ENCODE measurements around the gene BPIFB2. TPM values are rescaled to one million over a fixed set of nuclear protein-coding genes. Genes with fewer than 3 reads are reported as not detected.

Gene BPIFB2
- total RNA-seq, 1 donor from 2014 or later, result not detected

GRCh38 chr20:33005132-33005566 lies 2.4 kb upstream of the BPIFB2 start:
- H3K4me3 ChIP-seq (ENCODE audit: low read depth, low read length), result no peak overlapping the region
- TF ChIP-seq, protein P1, sequence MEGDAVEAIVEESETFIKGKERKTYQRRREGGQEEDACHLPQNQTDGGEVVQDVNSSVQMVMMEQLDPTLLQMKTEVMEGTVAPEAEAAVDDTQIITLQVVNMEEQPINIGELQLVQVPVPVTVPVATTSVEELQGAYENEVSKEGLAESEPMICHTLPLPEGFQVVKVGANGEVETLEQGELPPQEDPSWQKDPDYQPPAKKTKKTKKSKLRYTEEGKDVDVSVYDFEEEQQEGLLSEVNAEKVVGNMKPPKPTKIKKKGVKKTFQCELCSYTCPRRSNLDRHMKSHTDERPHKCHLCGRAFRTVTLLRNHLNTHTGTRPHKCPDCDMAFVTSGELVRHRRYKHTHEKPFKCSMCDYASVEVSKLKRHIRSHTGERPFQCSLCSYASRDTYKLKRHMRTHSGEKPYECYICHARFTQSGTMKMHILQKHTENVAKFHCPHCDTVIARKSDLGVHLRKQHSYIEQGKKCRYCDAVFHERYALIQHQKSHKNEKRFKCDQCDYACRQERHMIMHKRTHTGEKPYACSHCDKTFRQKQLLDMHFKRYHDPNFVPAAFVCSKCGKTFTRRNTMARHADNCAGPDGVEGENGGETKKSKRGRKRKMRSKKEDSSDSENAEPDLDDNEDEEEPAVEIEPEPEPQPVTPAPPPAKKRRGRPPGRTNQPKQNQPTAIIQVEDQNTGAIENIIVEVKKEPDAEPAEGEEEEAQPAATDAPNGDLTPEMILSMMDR (conservative IDR thresholded peaks at IDR 0.05; ENCODE audit: low read depth, low read length), result peak; percentile 48
- DNase-seq (ENCODE audit: low read depth), result no peak

GRCh38 chr20:33005908-33006775 lies 1.4 kb upstream of the BPIFB2 start:
- DNase-seq (ENCODE audit: low read depth), result no peak
- H3K4me3 ChIP-seq (ENCODE audit: low read depth, low read length), result no peak overlapping the region
- TF ChIP-seq, protein P1 (conservative IDR thresholded peaks at IDR 0.05; ENCODE audit: low read depth, low read length), result no peak

DNA sequence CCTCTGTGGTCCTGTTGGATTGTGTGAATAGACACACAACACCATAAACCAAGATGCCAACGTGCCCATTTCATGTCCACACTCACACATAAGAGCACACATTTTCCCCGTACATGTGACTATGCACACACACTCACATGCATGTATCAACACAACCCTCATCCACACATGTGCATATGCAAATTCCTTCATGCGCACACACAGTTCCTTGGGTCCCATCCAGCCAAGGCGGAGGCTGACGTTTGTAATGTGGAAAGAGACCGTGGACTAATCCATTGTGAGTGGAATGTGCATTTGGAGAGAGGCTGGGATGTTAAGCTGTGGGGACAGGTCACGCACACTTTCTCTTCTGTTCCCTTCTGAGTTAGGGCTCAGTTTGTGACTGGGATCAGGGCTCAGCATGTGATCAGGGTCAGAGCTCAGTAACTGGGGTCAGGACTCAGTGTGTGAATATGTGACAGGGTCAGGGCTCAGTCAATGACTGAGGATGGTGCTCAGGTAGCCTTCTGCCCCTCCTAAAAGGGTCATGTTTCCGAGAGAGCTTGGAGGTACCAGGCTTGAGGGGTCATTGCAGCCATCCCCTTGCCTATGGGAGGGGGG lies 628 bp upstream of the BPIFB2 start:
- H3K4me3 ChIP-seq (ENCODE audit: low read depth, low read length), result no peak overlapping the region
- DNase-seq (ENCODE audit: low read depth), result no peak
- TF ChIP-seq, protein P1 (conservative IDR thresholded peaks at IDR 0.05; ENCODE audit: low read depth, low read length), result no peak

- DNase-seq (ENCODE audit: low read depth), result no peak
- TF ChIP-seq, protein P1 (conservative IDR thresholded peaks at IDR 0.05; ENCODE audit: low read depth, low read length), result no peak
- no peak overlapping the region for H3K4me3 ChIP-seq (ENCODE audit: low read depth, low read length)
Measured at GRCh38 chr20:33008336-33009213, 1.1 kb downstream of the BPIFB2 start.

DNA sequence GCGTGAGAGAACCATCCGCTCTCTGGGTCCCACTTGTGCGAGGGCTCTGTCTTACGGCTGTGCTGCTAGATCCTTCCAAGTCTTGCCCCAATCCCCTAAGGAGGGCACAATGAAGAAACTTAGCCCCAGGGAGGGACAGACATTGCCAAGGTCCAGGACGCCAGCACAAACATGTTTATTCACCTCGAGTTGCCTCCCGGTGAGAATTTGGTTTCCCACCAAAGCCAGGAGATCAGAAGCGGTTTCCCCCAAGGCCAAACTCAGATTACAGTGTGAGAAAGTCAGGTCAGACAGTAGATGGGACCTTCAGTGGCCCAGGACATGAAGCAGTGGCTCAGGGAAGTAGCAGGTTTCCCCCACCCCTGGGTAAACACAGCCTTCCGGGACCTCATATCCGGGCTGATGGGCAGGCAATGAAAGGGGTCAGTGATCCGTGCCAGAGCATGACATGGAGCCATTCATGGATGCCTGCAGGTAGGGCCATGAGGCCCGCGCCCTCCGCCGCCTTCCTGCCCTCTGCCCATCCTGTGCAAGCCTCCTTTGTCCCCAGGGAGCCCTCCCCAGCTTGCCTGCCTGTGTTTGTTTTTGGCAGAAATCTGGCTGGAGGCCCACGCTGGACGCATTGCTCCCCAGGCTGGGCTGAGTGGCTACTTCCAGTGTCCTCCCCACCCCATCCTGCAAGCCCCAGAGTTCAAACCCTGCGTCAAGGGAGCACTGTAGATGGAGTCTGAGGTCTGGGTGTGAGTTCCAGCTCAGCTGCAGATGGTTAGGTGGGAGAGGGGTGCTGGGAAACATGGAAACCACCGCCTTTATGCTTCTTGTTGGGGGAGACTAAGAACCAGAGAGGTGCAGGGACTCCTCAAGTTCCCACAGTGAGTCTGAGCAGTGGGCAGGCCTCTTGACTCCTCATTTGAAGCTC lies 2.0 kb downstream of the BPIFB2 start:
- TF ChIP-seq, protein P1 (conservative IDR thresholded peaks at IDR 0.05; ENCODE audit: low read depth, low read length), result no peak
- DNase-seq (ENCODE audit: low read depth), result no peak

GRCh38 chr20:33010133-33010504 lies 2.6 kb downstream of the BPIFB2 start:
- H3K4me3 ChIP-seq (ENCODE audit: low read depth, low read length), result no peak overlapping the region
- TF ChIP-seq, protein P1 (conservative IDR thresholded peaks at IDR 0.05; ENCODE audit: low read depth, low read length), result no peak
- no peak for DNase-seq (ENCODE audit: low read depth)

More for the DNA sequence above, 2.0 kb downstream of the BPIFB2 start:
- H3K4me3 ChIP-seq (ENCODE audit: low read depth, low read length), result no peak overlapping the region

All from epithelial cell of proximal tubule (primary cell).